SK-N-SH (cell line): ENCODE data around the gene MRPS33. TPM values are rescaled to one million over a fixed set of nuclear protein-coding genes. Genes with fewer than 3 reads are reported as not detected.

Experiments used
- CTCF ChIA-PET: fragments of 300-600, 350-600 bp; formaldehyde crosslinking; extraction: SDS; loops from one replicate; lab custom pipeline; 2021; lab: Yijun Ruan, JAX
- POLR2A ChIA-PET: fragments of 350-600 bp; sonication (Branson Sonifier 250); formaldehyde crosslinking; extraction: SDS; loops from one replicate; lab custom pipeline; 2020; ENCODE audit warnings: antibody characterized with exemption, inconsistent platforms; lab: Yijun Ruan, JAX
- DNase-seq: peaks from one replicate; pipeline ENCODE4 v3.0.0; 2012
- H2AFZ ChIP-seq: fragments of 200-600 bp; sonication (generic); 2 replicates; pipeline ENCODE4 v1.8.1; 2016; ENCODE audit warnings: antibody characterized with exemption, mild to moderate bottlenecking, low read depth
- H3F3A ChIP-seq: fragments of 200-600 bp; sonication (generic); replicated peaks from 2 replicates; pipeline ENCODE3; 2016; ENCODE audit warnings: antibody characterized with exemption, mild to moderate bottlenecking; ENCODE audit not compliant: insufficient read depth
- H3K27ac ChIP-seq, 2 experiments: fragments of 200-500 bp in 1 of 2; fragments of 200-600 bp in 1 of 2; sonication (Bioruptor generic) in 1 of 2; sonication (generic), shearing (Covaris generic) in 1 of 2; 2 replicates each; pipeline versions ENCODE4 v1.5.1 to v1.6.1; 2014 to 2016; ENCODE audit warnings: low read depth in 2 of 2, inconsistent platforms in 1 of 2, low read length in 1 of 2, mild to moderate bottlenecking in 1 of 2, mixed read lengths in 1 of 2
- H3K27me3 ChIP-seq: fragments of 200-600 bp; sonication (generic), shearing (Covaris generic); 2 replicates; pipeline ENCODE4 v1.6.1; 2016; ENCODE audit warnings: mixed run types; ENCODE audit not compliant: insufficient read depth
- H3K36me3 ChIP-seq, 2 experiments: fragments of 200-500 bp in 1 of 2; fragments of 200-600 bp in 1 of 2; sonication (Bioruptor generic) in 1 of 2; sonication (generic) in 1 of 2; replicated peaks in 1 of 2; 2 replicates each; pipeline versions ENCODE3 to v1.5.1; 2014 to 2016; ENCODE audit warnings: low read length in 1 of 2, mild to moderate bottlenecking in 1 of 2; ENCODE audit not compliant: insufficient read depth in 2 of 2, control insufficient read depth in 1 of 2
- H3K4me1 ChIP-seq, 2 experiments: fragments of 200-500 bp in 1 of 2; fragments of 200-600 bp in 1 of 2; sonication (Bioruptor generic) in 1 of 2; sonication (generic), shearing (Covaris generic) in 1 of 2; 2 replicates each; pipeline versions ENCODE4 v1.5.1 to v1.6.1; 2014 to 2016; ENCODE audit warnings: low read depth in 1 of 2, low read length in 1 of 2, mixed run types in 1 of 2; ENCODE audit not compliant: insufficient read depth in 2 of 2, control insufficient read depth in 1 of 2
- H3K4me2 ChIP-seq: fragments of 200-600 bp; sonication (generic), shearing (Covaris generic); 2 replicates; pipeline ENCODE4 v1.6.1; 2017; ENCODE audit warnings: mixed run types
- H3K4me3 ChIP-seq, 2 experiments: fragments of 200-500 bp in 1 of 2; fragments of 200-600 bp in 1 of 2; sonication (Bioruptor generic) in 1 of 2; sonication (generic), shearing (Covaris generic) in 1 of 2; 2 replicates each; pipeline versions ENCODE4 v1.5.1 to v1.8.1; 2014 to 2016; ENCODE audit warnings: low read depth in 2 of 2, inconsistent platforms in 1 of 2, low read length in 1 of 2, mild to moderate bottlenecking in 1 of 2, mixed read lengths in 1 of 2, moderate library complexity in 1 of 2
- H3K79me2 ChIP-seq: fragments of 200-600 bp; sonication (generic); 2 replicates; pipeline ENCODE4 v1.8.1; 2017; ENCODE audit warnings: mild to moderate bottlenecking; ENCODE audit not compliant: insufficient read depth
- H3K9ac ChIP-seq: fragments of 200-600 bp; sonication (generic); 2 replicates; pipeline ENCODE4 v1.6.1; 2017; ENCODE audit warnings: mixed run types
- H3K9me2 ChIP-seq: fragments of 200-600 bp; sonication (generic); 2 replicates; pipeline ENCODE4 v1.6.1; 2017; ENCODE audit warnings: mixed run types
- H3K9me3 ChIP-seq: fragments of 200-600 bp; sonication (generic); 2 replicates; pipeline ENCODE4 v1.6.1; 2017; ENCODE audit warnings: mixed run types, mild to moderate bottlenecking, moderate library complexity
- H4K20me1 ChIP-seq: fragments of 200-600 bp; sonication (generic); 2 replicates; pipeline ENCODE4 v1.6.1; 2017; ENCODE audit warnings: mild to moderate bottlenecking, mixed run types; ENCODE audit not compliant: insufficient read depth
- EP300 ChIP-seq, 2 experiments: IDR thresholded peaks; 2 replicates each; pipeline versions ENCODE4 v1.4.0 to v1.6.1; 2012; ENCODE audit warnings: borderline replicate concordance in 1 of 2, low read depth in 1 of 2, low read length in 1 of 2
- EZH2phosphoT487 ChIP-seq: fragments of 200-600 bp; sonication (generic); IDR thresholded peaks from 2 replicates; pipeline ENCODE4 v1.6.1; 2017; ENCODE audit warnings: low read depth, mixed run types, mild to moderate bottlenecking, antibody characterized with exemption, moderate library complexity, borderline replicate concordance
- FOSL2 ChIP-seq: IDR thresholded peaks from 2 replicates; pipeline ENCODE4 v1.4.0; 2012; ENCODE audit warnings: low read depth, mild to moderate bottlenecking, moderate library complexity, borderline replicate concordance
- FOXJ3 ChIP-seq: sonication (generic); formaldehyde crosslinking; IDR thresholded peaks from 2 replicates; pipeline ENCODE4 v1.5.1; 2020; ENCODE audit warnings: mild to moderate bottlenecking, missing genetic modification reagents
- GABPA ChIP-seq: IDR thresholded peaks from 2 replicates; pipeline ENCODE4 v1.4.0; 2012; ENCODE audit warnings: low read depth, mild to moderate bottlenecking
- GATA2 ChIP-seq: sonication (generic); formaldehyde crosslinking; IDR thresholded peaks from 2 replicates; pipeline ENCODE4 v1.5.0; 2020; ENCODE audit warnings: mild to moderate bottlenecking, missing genetic modification reagents
- IRF3 ChIP-seq: fragments of 150-350 bp; IDR thresholded peaks from 2 replicates; pipeline ENCODE4 v1.6.1; 2016; ENCODE audit warnings: mild to moderate bottlenecking, low read depth, low read length
- MXI1 ChIP-seq: IDR thresholded peaks from 2 replicates; pipeline ENCODE4 v1.6.1; 2012; ENCODE audit warnings: mild to moderate bottlenecking, low read depth, low read length, improper control_type of control experiment
- RAD21 ChIP-seq: IDR thresholded peaks from 2 replicates; pipeline ENCODE4 v1.6.1; 2012; ENCODE audit warnings: mild to moderate bottlenecking, low read length
- RCOR1 ChIP-seq: fragments of 150-350 bp; IDR thresholded peaks from 2 replicates; pipeline ENCODE4 v1.6.1; 2017; ENCODE audit warnings: antibody characterized with exemption, low read length
- RXRA ChIP-seq: IDR thresholded peaks from 2 replicates; pipeline ENCODE4 v1.4.0; 2012; ENCODE audit warnings: low read depth, mild to moderate bottlenecking, borderline replicate concordance
- SIN3A ChIP-seq: IDR thresholded peaks from 2 replicates; pipeline ENCODE4 v1.6.1; 2012; ENCODE audit warnings: low read depth, mild to moderate bottlenecking, low read length, moderate library complexity, borderline replicate concordance
- TAF1 ChIP-seq: IDR thresholded peaks from 2 replicates; pipeline ENCODE4 v1.6.1; 2012; ENCODE audit warnings: low read depth, mild to moderate bottlenecking, low read length, moderate library complexity, borderline replicate concordance
- USF2 ChIP-seq: fragments of 150-350 bp; IDR thresholded peaks from 2 replicates; pipeline ENCODE4 v1.6.1; 2017; ENCODE audit warnings: antibody characterized with exemption, low read length, low read depth, borderline replicate concordance
- YY1 ChIP-seq: IDR thresholded peaks from 2 replicates; pipeline ENCODE4 v1.4.0; 2012; ENCODE audit warnings: low read depth, mild to moderate bottlenecking
- WGBS: methylation state at CpG from one replicate; pipeline ENCODE4 v1.1.6; 2017; ENCODE audit warnings: low lambda C conversion rate; 5-methylcytosine and 5-hydroxymethylcytosine counted together
- polyA plus RNA-seq, 3 experiments: library from polyadenylated mRNA; depleted of rRNA; stranded (reverse); fragments of >200 nt; gene quantifications; 2 replicates each; pipeline ENCODE4 v1.2.3, GENCODE V29; 2012
- TF ChIP-seq, protein P1 (sequence below): IDR thresholded peaks from 2 replicates; pipeline ENCODE4 v1.6.1; 2012; ENCODE audit warnings: mild to moderate bottlenecking, low read depth, low read length, moderate library complexity
- TF ChIP-seq, protein P2 (sequence below): IDR thresholded peaks from 2 replicates; pipeline ENCODE4 v1.4.0; 2012; ENCODE audit warnings: low read depth

Gene MRPS33
- polyA plus RNA-seq, 1 of the 3 experiments (the other 2 are of a cell fraction), result 88.8 TPM

- TF ChIP-seq RAD21 (no peak), RCOR1 (no peak), RXRA (no peak), IRF3 (no peak), GATA2 (no peak), FOXJ3 (CRISPR knock-in tag) (no peak), TAF1 (no peak), GABPA (no peak), MXI1 (no peak), SIN3A (no peak), FOSL2 (no peak), YY1 (no peak), EZH2phosphoT487 (no peak), EP300 (IDR thresholded peaks at IDR 0.05; ENCODE audit: borderline replicate concordance in 1 of 2, low read depth in 1 of 2, low read length in 1 of 2) (no peak), USF2 (no peak)
- TF ChIP-seq, protein P1, sequence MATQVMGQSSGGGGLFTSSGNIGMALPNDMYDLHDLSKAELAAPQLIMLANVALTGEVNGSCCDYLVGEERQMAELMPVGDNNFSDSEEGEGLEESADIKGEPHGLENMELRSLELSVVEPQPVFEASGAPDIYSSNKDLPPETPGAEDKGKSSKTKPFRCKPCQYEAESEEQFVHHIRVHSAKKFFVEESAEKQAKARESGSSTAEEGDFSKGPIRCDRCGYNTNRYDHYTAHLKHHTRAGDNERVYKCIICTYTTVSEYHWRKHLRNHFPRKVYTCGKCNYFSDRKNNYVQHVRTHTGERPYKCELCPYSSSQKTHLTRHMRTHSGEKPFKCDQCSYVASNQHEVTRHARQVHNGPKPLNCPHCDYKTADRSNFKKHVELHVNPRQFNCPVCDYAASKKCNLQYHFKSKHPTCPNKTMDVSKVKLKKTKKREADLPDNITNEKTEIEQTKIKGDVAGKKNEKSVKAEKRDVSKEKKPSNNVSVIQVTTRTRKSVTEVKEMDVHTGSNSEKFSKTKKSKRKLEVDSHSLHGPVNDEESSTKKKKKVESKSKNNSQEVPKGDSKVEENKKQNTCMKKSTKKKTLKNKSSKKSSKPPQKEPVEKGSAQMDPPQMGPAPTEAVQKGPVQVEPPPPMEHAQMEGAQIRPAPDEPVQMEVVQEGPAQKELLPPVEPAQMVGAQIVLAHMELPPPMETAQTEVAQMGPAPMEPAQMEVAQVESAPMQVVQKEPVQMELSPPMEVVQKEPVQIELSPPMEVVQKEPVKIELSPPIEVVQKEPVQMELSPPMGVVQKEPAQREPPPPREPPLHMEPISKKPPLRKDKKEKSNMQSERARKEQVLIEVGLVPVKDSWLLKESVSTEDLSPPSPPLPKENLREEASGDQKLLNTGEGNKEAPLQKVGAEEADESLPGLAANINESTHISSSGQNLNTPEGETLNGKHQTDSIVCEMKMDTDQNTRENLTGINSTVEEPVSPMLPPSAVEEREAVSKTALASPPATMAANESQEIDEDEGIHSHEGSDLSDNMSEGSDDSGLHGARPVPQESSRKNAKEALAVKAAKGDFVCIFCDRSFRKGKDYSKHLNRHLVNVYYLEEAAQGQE, result no peak
- TF ChIP-seq, protein P2, sequence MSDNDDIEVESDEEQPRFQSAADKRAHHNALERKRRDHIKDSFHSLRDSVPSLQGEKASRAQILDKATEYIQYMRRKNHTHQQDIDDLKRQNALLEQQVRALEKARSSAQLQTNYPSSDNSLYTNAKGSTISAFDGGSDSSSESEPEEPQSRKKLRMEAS, result no peak
- ChIA-PET POLR2A (no interaction called here), CTCF (interaction anchor here (1.4 kb wide), 1 partner anchor 31 kb away, joined by 3 read pairs; the partner anchor contains the start of gene MRPS33)
- 8% methylated on average over 7 of the region's 7 CpGs for WGBS
- Histone ChIP-seq H3K79me2 (no peaks in the 10 kb centered on the region), H3K27ac (no peak overlapping the region), H3K36me3 (no peaks in the 10 kb centered on the region), H3K4me3 (no peak overlapping the region), H3K4me2 (no peak overlapping the region; the same call in 1 of the 2 replicates), H3F3A (no peaks in the 10 kb centered on the region), H3K4me1 (no peaks in the 10 kb centered on the region), H3K9me3 (no peaks in the 10 kb centered on the region), H4K20me1 (no peaks in the 10 kb centered on the region), H3K9me2 (no peaks in the 10 kb centered on the region), H3K9ac (no peak overlapping the region), H2AFZ (no peak overlapping the region), H3K27me3 (no peaks in the 10 kb centered on the region)
- no peak for DNase-seq
These were observed 30.5 kb upstream of the MRPS33 start for GRCh38 chr7:141045126-141045841.
